NCI-H1436 (cell line): ENCODE results near the gene FFAR1.

Experiments
- DNase-seq: peaks from one replicate; lab custom pipeline; 2025; lab: John Stamatoyannopoulos, UW

The FFAR1 gene, protein sequence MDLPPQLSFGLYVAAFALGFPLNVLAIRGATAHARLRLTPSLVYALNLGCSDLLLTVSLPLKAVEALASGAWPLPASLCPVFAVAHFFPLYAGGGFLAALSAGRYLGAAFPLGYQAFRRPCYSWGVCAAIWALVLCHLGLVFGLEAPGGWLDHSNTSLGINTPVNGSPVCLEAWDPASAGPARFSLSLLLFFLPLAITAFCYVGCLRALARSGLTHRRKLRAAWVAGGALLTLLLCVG (N-terminal part only)

DNA sequence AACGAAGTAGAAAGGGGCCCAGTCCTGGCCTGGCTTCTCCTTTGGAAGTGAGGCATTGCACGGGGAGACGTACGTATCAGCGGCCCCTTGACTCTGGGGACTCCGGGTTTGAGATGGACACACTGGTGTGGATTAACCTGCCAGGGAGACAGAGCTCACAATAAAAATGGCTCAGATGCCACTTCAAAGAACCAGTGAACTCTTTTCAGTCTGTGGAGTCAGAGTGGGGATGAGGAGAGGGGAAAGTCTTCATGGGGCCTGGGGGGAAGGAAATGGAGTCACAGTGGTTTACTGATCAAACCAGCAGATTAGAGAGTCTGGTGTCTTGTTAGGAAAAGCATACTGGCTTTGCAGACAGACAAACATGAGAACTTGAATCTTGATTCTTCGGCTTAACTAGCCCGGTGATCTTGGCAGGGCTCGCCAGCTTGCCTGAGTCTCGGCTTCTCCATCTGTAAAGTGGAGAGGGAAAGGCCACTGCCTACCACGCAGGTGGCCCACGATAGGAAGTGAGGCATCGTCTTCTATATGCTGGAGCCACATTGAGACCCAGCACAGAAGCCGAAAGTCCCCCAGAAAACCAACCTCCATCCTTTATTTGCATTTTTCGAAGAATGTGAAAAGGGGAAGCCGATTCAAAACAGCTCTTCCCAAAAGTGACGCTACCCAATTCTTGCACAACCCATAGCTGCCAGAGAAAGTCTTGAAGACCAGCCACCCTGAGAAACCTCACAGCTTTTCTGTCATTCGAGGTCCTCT, at the start of gene FFAR1:
Gene FFAR1, plus strand, starts transcription at position 732 of the 759 bp plus-strand sequence. CDS start 3,650 bp downstream, outside the sequence.
- DNase-seq, result no peak

DNA sequence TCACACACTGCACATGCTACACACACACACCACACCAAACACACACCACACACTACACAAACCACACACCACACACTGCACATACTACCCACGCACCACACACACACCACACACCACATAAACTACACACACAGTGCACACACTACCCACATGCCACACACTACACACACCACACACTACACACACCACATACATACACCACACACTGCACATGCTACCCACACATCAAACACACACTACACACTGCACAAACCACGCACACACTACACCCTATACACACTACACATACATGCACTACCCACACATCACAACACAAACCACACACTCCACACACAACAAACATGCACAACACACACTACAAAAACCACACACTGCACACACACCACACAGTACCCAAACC, 49.8 kb upstream of the FFAR1 start:
- DNase-seq, result no peak

DNA sequence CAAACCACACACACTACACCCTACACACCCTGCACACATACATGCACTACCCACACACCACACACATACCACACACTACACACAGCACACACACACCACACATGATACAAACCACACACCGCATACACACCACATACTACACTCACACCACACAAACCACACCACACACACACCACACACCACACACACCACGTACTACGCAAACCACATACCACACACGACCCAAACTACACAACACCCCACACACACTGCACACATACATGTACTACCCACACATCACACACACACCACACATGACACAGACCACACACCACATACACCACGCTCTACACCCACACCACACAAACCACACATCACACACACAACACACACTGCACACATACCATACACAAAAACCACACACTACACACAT, 49.1 kb upstream of the FFAR1 start:
- no peak for DNase-seq

DNA sequence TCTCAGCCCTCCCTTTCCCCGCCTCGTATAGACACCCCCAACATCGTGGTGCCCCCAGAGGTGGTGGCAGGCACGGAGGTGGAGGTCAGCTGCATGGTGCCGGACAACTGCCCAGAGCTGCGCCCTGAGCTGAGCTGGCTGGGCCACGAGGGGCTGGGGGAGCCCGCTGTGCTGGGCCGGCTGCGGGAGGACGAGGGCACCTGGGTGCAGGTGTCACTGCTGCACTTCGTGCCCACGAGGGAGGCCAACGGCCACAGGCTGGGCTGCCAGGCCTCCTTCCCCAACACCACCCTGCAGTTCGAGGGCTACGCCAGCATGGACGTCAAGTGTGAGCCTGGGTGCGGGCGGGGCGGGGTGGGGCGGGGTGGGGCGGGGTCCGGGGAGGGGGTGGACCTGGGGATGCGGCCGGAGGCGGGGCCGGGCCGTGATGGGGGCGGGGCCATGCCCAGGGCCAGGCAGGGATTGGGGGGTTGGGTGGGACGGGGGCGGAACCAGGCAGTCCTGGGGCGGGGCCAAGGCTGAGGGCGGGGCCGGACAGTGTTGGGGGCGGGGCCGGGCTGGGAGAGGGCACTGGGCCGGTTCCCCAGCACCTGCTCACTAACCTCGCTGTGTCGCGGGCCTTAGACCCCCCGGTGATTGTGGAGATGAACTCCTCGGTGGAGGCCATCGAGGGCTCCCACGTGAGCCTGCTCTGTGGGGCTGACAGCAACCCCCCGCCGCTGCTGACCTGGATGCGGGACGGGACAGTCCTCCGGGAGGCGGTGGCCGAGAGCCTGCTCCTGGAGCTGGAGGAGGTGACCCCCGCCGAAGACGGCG, 48.0 kb upstream of the FFAR1 start:
- no peak for DNase-seq

DNA sequence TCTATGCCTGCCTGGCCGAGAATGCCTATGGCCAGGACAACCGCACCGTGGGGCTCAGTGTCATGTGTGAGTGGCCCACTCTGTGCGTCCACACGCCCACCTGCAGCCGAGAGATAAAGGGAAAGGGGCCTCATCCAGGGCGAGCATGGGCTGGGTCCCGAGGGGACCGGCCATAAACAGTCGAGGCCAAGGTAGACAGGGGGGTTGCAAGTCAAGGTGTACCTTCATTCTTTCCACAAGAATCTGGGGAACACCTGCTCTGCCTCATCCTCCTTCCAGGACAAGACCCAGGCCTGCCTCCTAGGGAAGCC, 47.4 kb upstream of the FFAR1 start:
- no peak for DNase-seq

DNA sequence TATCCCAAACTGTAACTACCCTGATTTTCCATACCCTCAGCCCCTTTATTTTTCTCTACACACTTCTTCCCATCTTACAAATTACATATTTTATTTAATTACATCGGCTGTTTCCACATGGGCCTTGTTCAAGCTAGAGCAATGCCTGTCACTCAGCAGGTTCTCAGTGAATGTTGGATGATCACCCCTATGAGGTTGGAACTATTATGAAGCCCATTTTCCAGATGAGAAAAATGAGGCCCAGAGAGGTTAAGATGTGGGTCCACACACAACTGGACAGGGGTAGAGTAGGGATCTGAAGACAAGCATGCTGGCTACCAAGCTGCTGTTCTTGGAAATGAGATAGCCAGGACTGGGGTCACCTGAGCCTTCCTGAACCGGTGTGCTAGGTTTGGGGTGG, 45.7 kb upstream of the FFAR1 start:
- no peak for DNase-seq

DNA sequence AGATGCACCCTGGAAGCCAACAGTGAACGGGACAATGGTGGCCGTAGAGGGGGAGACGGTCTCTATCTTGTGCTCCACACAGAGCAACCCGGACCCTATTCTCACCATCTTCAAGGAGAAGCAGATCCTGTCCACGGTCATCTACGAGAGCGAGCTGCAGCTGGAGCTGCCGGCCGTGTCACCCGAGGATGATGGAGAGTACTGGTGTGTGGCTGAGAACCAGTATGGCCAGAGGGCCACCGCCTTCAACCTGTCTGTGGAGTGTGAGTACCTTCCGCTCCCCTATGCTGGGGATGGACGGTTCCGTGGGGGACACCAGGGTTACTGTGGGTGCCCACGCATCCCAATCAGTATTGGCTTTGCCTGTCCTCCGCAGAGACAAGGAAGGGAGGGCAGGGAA, 45.3 kb upstream of the FFAR1 start:
- no peak for DNase-seq

DNA sequence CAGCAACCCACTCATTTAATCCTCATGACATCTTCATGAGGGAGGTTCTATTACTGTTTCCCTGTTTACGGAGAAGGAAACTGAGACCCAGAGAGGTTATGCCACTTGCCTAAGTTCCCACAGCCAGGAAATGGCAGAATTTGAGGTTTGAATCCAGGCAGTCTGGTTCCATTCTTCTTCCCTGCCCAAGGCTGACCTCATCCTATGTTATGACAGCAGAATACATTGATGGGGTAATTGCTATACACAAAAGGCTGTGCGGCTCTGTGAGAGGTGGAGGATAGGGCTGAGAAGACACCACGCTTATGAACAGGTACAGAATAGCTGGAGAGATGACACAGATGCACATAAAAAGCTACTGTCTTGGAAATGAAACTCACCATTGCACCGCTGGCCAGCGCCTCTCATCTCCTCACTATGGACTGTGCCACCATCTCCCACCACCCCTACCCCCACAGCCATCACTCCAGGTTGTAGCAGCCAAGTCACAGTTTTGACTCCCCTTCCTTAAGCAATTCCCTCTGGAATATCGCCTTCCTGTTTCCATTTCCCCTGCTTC, 44.3 kb upstream of the FFAR1 start:
- no peak for DNase-seq

DNA sequence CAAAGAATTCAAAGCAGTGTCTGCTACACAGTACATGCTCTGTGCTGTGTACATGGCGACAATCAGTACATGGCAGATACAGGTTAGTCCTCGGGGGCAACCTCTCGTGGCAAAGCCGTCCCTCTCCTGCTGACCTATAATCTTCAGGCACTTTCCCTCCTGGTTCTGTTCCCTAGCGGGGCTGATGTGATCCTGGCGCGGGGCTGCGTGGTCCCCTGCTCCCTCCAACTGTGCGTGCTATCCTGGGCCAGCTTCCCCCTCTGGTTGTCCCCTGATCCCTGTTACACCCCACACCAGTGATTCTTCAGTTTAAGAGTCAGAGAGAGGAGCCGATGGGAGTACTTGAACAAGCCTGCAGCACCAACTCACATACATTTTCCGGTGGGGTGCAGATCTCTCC, 43.7 kb upstream of the FFAR1 start:
- no peak for DNase-seq

DNA sequence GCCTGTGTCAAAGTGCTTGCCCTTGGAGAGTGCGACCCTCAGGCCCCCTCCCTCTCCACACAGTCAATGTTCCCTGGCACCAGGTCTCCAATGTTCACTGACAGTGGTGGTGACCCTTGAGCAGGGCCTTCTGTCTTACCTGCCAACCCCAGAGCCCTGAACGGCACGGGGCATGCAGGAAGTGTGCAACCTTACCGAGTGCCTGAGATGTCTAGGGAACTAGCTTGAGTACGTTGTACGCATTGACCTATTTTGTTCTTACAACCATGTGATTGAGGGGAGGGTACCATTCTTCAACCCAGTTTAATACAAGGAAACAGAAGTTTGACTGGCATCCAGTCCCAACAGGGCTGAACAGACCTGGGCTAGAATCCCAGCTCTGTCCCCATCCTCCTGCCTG, 42.5 kb upstream of the FFAR1 start:
- DNase-seq, result no peak

DNA sequence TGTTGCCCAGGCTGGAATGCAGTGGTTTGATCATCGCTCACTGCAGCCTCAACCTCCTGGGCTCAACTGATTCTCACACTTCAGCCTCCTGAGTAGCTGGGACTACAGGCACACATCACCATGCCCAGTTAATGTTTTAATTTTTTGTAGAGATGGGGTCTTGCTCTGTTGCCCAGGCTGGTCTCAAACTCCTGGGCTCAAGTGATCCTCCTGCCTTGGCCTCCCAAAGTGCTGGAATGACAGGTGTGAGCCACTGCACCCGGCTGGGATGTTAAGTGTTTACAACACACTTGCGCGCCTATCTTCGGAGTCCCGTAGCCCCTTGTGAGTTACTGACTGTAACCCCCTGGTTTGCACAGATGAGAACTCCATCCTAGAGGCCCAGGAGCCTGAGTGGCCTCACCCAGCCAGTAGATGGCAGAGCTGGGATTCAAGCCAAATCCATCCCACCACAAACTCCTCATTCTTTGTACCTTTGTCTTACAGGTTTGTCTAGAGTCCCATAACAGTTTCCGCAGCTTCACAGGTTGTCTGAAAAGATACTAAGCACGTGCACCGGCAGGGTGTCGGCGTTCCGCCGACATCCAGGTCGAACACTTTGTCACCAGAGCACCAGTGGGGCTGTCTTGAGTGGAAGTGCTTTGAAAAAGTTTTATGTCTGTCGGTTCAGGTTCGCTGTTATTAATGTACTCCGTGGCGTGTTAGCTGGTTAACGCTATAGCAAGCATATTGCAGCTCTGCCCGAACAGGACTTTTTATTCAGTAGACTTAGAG, 41.0 kb upstream of the FFAR1 start:
- DNase-seq, result no peak

DNA sequence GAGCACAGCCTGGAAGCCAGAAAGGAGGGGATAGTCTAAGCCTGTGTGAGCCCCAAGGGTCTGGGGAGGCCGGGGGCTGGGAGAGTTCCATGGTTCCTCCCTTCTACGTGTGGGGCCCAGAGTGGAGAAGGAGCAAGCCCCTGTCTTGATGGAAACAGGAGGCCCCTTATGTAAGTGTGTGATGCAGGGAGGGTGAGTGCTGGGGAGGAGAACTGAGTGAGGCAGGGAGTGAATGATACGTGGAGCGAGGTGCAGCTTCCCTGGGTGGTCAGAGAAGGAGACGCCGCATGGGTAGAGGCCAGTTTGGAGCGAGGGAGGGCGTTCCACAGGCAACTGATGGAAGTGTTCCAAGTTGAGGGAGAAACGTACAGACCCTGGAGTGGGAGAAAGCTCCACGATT, 39.8 kb upstream of the FFAR1 start:
- DNase-seq, result no peak

DNA sequence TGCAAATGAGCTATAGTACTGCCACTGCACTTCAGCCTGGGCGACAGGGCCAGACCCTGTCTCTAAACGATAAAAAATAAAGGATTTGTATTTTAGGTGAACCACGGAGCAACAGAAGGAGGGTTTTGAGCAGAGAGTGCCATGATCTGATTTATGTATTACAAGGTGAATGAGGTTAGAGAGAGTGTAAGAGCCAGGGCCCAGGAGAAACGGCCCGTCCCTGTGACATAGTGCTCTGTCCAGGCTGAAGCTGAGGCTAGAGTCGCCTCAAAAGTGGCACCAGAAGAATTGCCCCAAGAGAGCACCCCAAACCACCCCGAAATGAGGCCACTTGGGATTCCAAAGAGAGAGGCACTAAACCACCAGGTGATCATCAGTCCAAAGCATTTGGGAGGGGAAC, 38.8 kb upstream of the FFAR1 start:
- DNase-seq, result no peak

DNA sequence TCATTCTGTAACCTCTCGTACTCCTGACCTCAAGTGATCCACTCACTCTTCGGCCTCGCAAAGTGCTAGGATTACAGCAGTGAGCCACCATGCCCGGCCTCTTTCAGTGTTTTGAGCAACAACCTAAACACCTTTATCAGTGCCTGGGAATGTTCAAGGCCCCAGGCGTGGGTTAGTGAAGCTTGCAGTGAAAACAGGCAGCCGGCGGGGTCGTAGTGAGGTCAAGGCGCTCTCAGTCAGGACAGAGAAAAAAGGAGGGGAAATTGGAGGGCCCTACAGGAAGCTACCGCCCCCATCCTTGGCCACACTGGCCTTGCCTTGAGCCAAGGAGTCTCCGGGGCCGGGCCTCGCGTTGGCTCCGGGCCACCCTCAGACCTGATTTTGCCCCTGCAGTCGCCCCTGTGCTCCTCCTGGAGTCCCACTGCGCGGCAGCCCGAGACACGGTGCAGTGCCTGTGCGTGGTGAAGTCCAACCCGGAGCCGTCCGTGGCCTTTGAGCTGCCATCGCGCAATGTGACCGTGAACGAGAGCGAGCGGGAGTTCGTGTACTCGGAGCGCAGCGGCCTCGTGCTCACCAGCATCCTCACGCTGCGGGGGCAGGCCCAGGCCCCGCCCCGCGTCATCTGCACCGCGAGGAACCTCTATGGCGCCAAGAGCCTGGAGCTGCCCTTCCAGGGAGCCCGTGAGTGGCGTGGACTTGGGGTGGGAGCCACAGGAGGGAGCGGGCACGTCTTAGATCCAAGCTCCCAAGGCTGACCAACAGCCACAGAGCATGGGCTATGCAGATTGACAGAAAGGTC, 38.0 kb upstream of the FFAR1 start:
- DNase-seq, result no peak

DNA sequence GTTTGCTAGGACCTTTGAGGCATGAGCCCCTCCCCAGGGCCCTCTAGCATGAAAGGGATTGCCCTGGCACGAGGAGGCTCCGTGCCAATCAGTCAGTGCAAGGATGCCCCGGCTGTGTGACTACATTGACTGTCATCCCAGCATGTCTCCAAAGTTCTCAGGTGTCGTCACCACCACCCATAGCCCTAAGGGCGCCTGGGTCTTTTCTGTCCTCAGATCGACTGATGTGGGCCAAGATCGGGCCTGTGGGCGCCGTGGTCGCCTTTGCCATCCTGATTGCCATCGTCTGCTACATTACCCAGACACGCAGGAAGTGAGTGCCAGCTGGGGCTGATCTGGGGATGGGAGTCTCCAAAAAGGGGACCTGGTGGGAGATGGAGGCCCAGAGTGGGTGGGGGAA, 37.4 kb upstream of the FFAR1 start:
- no peak for DNase-seq

DNA sequence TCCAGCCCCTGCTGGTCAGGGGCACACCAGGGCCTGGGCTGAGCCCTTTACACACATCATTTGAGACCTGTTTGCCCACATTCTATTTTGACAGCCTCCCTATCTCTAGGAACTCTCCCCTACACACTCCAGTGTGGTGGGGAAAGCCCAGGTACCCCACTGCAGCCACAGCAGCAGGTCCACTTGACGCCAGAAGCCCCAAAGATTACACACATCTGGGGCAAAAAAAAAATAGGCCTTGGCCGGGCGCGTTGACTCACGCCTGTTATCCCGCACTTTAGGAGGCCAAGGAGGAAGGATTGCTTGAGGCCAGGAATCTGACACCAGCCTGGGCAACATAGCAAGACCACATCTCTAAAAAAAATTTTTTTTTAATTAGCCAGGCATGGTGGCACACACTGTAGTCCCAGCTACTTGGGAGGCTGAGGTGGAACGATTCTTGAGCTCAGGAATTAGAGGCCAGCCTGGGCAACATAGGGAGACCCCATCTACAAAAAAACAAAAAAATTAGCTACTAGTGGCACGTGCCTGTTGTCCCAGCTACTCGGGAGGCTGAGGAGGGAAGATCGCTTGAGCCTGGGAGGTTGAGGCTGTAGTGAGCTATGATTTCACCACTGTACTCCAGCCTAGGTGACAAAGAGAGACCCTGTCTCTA, 36.8 kb upstream of the FFAR1 start:
- DNase-seq, result no peak

DNA sequence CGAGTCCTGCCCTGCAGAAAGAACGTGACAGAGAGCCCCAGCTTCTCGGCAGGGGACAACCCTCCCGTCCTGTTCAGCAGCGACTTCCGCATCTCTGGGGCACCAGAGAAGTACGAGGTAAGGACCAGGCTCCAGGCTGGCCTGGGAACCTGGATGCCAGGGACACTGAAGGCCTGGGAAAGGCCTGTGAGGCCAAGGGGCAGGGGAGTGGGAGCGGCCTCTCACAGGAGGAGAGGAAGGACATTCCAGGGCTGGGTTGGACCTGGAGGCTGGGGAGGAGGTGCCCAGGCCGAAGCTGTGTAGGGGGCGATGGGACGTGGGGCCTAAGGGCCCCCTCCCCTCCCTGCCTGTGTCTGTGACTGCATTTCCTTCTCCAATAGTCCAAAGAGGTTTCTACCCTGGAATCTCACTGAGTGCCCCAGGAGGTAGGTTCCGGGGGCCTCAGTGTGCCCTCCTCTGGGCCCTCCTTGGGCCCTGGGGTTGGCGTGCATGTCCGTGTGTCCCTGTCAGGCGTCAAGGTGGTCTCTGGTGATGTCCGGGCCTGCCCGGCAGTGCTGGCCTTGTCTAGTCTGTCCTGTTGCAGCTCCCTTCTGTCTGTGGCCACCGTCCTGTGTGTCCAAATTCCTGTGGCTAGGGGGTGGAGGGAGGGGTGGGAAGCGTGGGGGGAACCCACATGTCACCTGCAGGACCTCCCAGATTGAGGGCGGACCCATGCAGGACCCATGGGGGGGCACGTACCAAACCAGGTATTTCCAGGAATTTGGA, 35.6 kb upstream of the FFAR1 start:
- no peak for DNase-seq

DNA sequence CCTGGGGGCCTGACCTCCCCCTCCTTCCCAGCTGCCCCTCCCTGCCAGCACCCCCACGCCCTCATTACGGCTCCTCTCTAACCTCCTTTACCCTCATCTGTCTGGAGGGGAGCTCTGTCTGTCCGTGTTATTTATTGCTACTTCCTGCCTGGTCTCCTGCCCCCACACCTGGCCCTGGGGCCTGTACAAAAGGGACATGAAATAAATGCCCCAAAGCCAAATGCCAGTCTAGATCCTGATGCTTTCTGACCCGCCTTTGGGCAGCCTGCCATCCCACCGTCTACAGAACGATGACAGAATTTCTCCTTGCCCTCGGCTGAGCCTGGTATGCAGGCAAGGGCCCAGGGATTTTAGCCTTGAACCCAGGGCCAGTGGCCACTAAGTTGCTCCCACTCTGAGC, 34.1 kb upstream of the FFAR1 start:
- DNase-seq, result no peak

DNA sequence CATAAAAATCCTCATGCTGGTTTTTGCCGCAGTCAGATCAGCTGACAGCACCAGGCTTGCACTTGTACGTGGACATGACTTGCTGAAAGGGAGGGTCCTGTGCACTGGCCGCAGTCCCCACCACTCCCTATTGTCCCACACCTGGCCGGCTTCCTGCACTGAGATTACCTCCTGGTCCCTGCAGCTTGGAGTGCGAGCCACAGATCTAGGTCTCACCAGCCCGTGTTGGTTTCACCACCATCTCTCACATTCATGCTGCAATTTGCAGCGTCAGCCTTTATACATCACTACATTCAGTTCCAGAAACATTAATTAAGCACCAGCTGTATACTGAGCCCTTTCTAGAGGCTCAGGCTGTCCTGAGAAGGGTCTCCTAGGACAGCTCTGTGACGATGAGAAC, 33.7 kb upstream of the FFAR1 start:
- DNase-seq, result no peak
